Hepatic stellate cell (primary cell): ENCODE measurements around the gene PRR11.
"Not testable (repeated sequence)": the region's sequence is repeated elsewhere in the genome, so short reads cannot be mapped to it uniquely, and the experiment has no call there.

Experiments used
- DNase-seq: peaks from one replicate; pipeline ENCODE4 v3.0.0; 2011; ENCODE audit warnings: low spot score

PRR11 gene

GRCh38 chr17:59152925-59153324 is 2.6 kb upstream of the PRR11 start:
- no peak for DNase-seq

- DNase-seq: peak; percentile 23
Observed at GRCh38 chr17:59154292-59154720, 1.2 kb upstream of the PRR11 start.

- peak; percentile 94 for DNase-seq
Observed at GRCh38 chr17:59154721-59155438, 666 bp upstream of the PRR11 start, which contains the start of gene SKA2. Gene SKA2 (minus strand): TSS chr17:59155186. CDS start chr17:59155163, 23 bp downstream.

DNA sequence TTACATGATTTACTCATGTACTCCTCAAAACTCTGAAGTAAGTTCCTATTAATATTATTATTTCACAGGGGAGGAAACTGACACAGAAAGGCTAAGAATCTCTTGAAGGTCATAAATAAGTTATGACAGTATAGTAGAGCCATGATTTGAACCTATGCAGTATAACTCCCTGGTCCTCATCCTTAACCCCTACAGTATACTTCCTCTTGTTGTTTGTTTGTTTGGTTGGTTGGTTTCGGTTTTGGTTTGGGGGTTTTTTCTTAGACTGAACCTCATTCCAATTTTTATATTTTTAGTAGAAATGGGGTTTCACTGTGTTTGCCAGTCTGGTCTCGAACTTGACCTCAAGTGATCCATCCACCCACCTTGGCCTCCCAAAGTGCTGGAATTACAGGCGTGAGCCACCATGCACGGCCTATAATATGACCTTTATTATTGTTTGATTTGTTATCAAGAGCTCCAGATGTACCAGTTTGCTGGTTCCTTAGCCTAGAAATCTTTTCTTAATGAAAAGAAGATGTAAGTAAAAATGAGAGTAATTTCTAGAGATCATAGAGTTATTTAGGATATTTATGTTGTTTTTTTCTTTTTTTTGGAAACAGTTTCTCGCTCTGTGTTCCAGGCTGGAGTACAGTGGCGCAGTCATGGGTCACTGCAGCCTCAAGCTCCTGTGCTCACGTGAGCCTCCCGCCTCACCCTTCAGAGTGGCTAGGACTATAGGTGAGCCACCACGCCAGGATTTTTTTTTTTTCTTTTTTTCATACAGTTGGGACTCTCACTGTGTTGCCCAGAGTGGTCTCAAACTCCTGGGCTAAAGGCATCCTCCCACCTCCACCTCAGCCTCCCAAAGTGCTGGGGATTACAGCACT is 4.8 kb downstream of the PRR11 start:
- no peak for DNase-seq

DNA sequence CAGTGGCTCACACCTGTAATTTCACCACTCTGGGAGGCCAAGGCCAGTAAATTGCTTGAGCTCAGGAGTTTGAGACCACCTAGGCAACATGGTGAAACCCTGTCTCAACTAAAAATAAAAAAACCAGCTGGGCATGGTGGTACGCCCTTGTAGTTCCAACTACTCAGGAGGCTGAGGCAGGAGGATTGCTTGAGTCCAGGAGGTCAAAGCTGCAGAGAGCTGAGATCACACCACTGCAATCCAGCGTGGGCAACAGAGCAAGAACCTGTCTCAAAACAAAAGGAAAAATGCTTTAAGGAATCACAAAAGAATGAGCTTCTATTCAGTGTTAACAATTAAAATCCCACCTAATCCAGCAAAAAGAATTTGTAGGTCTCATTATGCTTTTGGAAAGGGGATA is 5.9 kb downstream of the PRR11 start:
- no peak for DNase-seq

- peak; percentile 25 for DNase-seq
Observed at GRCh38 chr17:59165933-59166342, 10.4 kb downstream of the PRR11 start.

DNA sequence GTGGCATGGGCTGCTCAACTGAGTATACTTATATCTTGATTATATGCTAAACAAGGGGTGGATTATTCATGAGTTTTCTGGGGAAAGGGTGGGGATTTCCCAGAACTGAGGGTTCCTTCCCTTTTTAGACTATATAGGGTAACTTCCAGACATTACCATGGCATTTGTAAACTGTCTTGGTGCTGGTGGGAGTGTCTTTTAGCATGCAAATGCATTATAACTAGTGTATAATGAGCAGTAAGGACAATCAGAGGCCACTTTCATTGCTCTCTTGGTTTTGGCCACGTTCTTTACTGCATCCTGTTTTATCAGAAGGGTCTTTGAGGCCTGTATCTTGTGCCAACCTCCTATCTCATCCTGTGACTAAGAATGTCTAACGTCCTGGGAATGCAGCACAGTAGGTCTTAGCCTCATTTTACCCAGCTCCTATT is 12.0 kb downstream of the PRR11 start:
- no peak for DNase-seq

GRCh38 chr17:59172436-59173004 is 17.0 kb downstream of the PRR11 start:
- DNase-seq: no peak

GRCh38 chr17:59174671-59175070 is 19.1 kb downstream of the PRR11 start:
- no peak for DNase-seq

DNA sequence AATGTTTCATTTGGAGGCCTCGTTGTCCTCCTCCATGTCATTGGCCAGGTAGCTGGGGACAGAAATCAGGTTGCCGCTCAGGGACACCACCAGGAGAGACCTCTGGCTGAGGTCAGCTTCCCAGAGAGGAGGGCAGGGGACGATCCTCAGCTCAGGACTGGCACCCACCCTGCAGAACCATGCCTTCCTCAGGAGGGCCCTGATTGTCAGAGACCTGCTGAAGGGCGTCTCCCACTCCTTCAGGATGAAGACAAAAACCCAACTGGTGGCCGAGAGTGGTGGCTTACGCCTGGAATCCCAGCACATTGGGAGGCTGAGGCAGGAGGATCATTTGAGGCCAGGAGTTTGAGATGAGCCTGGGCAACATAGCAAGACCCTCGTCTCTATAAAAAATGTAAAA is 19.5 kb downstream of the PRR11 start:
- DNase-seq: no peak

GRCh38 chr17:59178266-59178985 is 22.9 kb downstream of the PRR11 start:
- no peak for DNase-seq

- not testable (repeated sequence) for DNase-seq
Observed at GRCh38 chr17:59179601-59180000, 24.1 kb downstream of the PRR11 start.

- no peak for DNase-seq
Observed at GRCh38 chr17:59180626-59181025, 25.1 kb downstream of the PRR11 start.

- DNase-seq: no peak
Observed at GRCh38 chr17:59181481-59181880, 25.9 kb downstream of the PRR11 start.

- DNase-seq: no peak
Observed at GRCh38 chr17:59185997-59186396, 30.5 kb downstream of the PRR11 start.

DNA sequence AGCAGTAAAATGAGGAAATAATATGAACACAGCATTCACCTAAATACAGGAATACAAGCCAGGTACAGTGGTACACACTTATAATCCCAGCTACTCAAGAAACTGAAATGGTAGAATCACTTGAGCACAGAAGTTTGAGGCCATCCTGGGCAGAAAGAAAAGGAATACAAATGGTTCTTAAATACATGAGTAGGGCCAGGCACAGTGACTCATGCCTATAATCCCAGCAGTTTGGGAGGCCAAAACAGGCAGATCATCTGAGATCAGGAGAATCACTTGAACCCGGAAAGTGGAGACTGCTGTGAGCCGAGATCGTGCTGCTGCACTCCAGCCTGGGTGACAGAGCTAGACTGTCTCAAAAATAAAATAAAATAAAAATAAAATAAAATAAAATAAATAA is 31.3 kb downstream of the PRR11 start:
- DNase-seq: no peak

DNA sequence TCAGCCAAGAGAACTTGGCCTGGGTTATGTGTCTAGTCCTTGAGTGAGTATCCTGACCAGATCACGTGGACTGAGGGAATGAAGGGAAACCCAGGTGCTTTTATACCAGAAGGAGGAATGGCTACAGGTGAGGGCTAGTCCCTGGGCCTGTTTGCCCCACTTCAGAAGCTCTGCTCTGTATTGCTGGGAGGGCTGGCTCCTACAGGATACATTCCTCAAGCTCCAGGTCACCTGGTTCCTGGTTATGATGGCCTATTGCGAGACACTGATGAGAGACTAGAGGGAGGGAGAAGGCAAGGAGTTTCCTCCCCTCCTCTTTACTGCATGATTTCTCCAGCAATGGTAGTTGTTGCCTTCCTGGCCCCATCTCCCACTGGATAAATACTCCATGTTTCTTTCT is 35.3 kb downstream of the PRR11 start:
- DNase-seq: no peak

- no peak for DNase-seq
Observed at GRCh38 chr17:59193336-59193862, 37.9 kb downstream of the PRR11 start.

DNA sequence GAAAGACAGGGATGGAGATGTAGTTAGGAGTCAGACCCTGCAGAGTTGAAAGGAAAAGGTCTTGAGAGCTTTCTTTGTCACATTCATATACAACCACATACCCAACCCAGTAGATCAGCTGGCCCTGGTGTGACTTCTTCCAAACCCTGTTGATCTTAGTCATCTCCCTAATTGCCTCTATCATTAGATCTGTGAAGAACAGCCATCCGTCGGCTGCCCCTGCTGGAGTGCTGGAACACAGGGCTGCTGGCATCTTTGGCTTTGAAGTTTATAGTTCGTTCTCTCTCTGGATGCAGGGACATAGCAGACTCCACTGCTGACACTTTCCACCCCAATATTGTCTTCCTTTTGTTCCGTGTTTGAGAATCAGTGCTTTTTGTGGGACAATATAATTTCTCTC is 43.9 kb downstream of the PRR11 start:
- no peak for DNase-seq

GRCh38 chr17:59202320-59202719 is 46.8 kb downstream of the PRR11 start:
- no peak for DNase-seq

GRCh38 chr17:59219370-59219769 is 63.8 kb downstream of the PRR11 start:
- DNase-seq: no peak

GRCh38 chr17:59219992-59220327 is 64.4 kb downstream of the PRR11 start:
- DNase-seq: no peak
